HG02885 (cell line): Measurements from ENCODE around the gene GSN.

Experiments used
- ATAC-seq: cut with Tn5 transposase; IDR thresholded peaks from one replicate; pipeline ENCODE4 v1.9.1; 2021; ENCODE audit warnings: mild to moderate bottlenecking; ENCODE audit not compliant: unreplicated experiment, poor library complexity

GSN gene

DNA sequence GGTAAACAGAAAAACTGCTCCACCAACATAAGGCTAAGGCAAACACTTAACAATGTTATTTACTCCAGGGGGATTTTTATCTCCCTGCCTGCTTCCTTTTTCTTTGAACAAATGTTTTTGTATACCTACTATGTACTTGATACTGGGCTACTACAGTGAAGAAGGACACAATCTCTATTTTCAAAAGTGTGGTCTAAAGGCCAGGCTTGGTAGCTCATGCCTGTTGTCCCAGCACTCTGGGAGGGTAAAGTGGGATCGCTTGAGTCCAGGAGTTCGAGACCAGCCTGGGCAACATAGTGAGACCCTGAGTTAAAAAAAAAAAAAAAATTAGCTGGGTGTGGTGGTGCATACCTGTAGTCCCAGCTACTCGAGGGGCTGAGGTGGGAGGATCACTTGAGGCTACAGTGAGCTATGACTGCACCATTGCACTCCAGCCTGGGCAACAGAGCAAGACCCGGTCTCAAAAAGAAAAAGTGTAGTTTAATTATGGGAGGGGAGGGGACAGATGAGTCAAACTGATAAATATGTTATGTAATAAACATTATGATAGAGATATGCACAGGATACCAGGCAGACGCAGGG, 98.7 kb downstream of the GSN start:
- no peak for ATAC-seq

DNA sequence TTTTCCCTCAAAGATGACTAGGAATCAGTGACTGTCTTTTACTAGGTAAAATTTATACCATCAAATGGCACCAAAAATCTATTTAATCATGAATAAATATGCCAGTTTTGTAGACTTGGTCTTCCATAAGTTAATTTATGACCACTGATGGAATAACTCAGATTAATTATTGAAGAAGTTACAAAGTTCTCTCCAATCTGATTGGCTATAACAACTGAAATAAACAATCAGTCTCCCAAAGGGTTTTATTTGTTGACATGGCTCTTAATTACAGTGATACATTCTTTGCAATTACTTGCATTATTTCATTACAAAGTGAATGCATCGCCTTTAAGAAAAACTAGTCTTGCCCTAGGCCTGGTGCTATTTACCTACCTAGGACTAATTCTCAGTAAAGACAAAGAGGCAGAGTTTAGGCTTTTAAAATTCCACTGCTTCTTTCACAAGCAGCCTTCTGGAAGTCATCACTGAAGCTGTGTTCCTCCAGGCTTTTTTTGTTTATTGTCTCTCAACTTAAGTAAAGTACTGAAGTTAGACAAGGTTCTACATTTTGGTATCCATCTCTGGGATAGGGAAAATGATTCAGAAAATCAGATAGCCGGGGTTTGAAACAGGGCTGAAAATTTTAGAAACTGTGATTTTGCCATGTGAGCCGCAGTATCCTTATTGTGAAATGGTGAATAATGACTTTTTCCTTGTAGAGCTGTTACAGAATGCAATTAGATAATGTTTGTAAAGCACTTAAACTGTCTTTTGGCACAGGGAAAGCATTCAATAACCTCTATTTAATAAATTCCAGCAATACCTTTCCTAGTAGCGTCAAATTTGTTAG, 99.6 kb downstream of the GSN start:
- ATAC-seq, result no peak

DNA sequence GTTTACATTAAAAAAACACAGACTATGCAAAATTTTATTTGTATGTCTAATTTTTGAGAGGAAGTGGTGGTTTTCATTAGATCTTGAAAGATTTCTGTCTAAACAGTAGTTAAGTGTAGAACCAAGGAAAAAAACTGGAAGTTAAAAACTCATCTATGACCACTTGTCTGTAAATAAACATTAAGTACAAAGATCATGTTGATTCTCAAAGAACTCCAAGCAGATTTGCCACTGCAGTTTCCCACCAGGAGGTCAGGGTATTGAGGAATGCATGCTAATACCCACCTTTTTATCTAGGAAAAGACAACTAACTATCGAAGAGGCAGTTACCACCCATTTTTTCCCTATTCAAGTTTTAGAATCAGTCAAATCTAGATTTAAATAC, 100.2 kb downstream of the GSN start:
- no peak for ATAC-seq

DNA sequence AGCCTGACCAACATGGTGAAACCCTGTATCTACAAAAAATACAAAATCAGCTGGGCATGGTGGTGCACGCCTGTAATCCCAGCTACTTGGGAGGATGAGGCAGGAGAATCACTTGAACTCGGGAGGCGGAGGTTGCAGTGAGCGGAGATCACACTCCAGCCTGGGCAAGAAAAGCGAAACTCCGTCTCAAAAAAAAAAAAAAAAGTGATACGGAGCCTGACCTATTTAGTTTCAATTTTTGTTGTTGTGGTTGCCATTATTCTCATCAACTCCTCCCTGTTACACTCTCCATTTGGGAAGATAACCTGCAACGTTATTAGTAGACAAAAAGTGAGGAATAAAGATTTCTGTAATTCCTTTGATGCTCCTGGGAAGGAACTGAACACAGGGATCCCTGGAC, 100.8 kb downstream of the GSN start:
- no peak for ATAC-seq

- ATAC-seq, result peak; percentile 58
Measured at GRCh38 chr9:121369595-121370265, 101.8 kb downstream of the GSN start, which contains the start of gene STOM. TSS of gene STOM (minus strand) at chr9:121370250. CDS start at chr9:121370187, 63 bp downstream.

DNA sequence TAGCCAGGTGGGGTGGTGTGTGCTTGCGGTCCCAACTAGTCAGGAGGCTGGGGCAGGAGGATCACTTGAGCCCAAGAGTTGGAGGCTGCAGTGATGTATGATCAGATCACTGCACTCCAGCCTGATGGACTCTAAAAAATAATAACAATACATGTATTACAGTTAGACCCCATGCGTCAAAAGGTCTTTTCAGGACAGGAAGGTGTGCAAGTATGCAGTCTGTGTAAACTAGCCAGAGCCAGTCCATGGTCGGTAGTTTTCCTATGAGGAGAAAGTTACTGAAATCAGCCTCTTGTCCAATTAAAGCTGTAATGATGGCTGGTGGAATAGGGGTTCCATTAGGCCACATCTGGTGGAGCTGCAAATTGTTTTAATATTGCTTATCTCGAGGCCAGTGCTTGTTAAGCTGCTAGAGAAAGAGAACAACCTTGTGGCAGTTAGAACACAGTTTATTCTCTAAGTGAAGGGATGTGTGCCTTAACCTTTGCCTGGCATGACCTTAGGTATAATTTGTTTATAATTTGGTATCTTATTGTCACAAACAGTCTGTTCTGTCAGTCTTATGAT, 103.6 kb downstream of the GSN start:
- no peak for ATAC-seq

- no peak for ATAC-seq
Measured at GRCh38 chr9:121372239-121373010, 104.5 kb downstream of the GSN start.

DNA sequence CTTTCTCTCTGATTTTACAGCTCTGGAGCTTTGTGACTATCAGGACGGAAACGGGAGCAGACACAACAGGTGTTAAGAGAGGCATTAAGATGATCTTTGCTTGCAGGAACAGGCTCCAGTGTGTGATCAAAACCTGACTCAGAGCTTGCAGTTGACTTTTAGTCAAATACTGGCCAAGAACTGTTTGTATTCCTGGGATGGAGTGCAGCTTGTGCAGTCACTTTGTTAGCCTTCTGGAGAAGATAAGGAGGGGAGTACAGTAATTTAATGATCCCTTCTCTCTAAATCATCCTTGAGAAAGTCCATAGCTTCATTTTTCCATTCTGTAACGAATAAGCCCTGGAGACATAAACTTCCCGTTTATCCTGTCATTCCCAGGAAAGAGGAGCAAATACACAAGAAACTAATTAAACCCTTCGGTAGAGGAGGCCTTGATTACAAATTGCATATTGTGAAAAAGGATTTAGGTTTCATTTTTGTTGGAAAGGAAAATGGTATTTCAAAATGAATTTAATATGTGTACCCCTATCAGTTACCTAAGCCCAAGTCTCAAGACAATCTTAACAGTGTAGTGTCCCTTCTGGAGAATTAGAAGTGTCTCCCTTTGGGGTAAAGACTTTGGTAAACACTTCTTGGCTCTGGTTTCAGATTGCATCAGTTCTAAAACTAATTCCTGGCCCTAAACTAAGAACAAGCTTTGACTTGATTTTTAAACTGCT, 105.2 kb downstream of the GSN start:
- ATAC-seq, result no peak

DNA sequence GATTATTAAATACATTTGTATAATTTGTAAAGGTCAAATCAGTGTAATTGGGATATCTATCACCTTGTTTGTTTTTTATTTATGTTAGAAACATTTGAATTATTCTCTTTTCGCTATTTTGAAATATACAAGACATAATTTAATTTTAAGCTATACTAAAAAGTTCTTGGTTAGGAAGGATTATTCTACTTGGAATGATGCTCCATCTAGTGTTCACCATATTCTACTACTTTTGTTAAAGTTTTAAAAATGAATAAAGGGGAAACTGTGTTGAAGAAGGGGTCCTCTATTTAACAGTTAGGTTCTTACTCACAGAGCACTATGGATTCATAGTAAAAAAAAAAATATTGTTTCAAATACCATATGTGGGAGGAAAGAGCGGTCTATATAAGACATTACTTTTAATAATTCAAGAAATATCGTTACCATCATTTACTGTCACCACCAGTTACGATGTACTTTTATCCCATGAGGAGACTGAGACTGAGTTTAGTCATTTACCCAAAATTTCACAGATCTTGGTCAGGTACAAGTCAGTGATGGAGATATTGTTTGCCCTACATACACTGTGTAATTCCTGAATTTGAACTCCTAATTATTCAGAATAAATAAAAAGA, 108.4 kb downstream of the GSN start:
- no peak for ATAC-seq

- no peak for ATAC-seq
Measured at GRCh38 chr9:121380846-121381245, 112.9 kb downstream of the GSN start.
